SK-N-SH treated with all-trans-retinoic acid at 6 μM for 48 hours (cell line): ENCODE results near the gene PLBD2.

ENCODE experiments used
- ATAC-seq: fragments of 200-7000 bp; cut with Tn5 transposase; 3 replicates; pipeline ENCODE4 v1.9.1; 2020; ENCODE audit warnings: mild to moderate bottlenecking, moderate library complexity
- ARNTL ChIP-seq: fragments of 450-650 bp; formaldehyde crosslinking; IDR thresholded peaks from 2 replicates; pipeline ENCODE4 v1.5.0; 2020; ENCODE audit warnings: low read depth, mild to moderate bottlenecking, moderate library complexity, borderline replicate concordance
- BACH2 ChIP-seq: fragments of 250-450 bp; sonication (Bioruptor Pico); IDR thresholded peaks from 2 replicates; pipeline ENCODE4 v1.9.0; 2021; ENCODE audit warnings: mild to moderate bottlenecking, borderline replicate concordance
- ISL1 ChIP-seq: fragments of 250-450 bp; sonication (Bioruptor Pico); IDR thresholded peaks from 2 replicates; pipeline ENCODE4 v2.1.2; 2022; ENCODE audit warnings: mild to moderate bottlenecking, moderate library complexity
- OSR1 ChIP-seq: fragments of 250-450 bp; sonication (Bioruptor Pico); IDR thresholded peaks from 2 replicates; pipeline ENCODE4 v1.8.0; 2022; ENCODE audit warnings: moderate library complexity, mild to moderate bottlenecking, inconsistent platforms
- PPARA ChIP-seq: fragments of 250-450 bp; sonication (Bioruptor Pico); IDR thresholded peaks from 2 replicates; pipeline ENCODE4 v1.5.0; 2020; ENCODE audit warnings: mild to moderate bottlenecking, borderline replicate concordance
- RARB ChIP-seq: fragments of 250-450 bp; sonication (Bioruptor Pico); IDR thresholded peaks from 2 replicates; pipeline ENCODE4 v1.8.0; 2021; ENCODE audit warnings: mild to moderate bottlenecking, moderate library complexity
- SNAI2 ChIP-seq: fragments of 250-450 bp; sonication (Bioruptor Pico); IDR thresholded peaks from 2 replicates; pipeline ENCODE4 v1.5.0; 2020; ENCODE audit warnings: mild to moderate bottlenecking, moderate library complexity
- TCF4 ChIP-seq: fragments of 250-450 bp; sonication (Bioruptor Pico); IDR thresholded peaks from 2 replicates; pipeline ENCODE4 v1.8.0; 2021; ENCODE audit warnings: mild to moderate bottlenecking, moderate library complexity, borderline replicate concordance
- TOX ChIP-seq: fragments of 250-450 bp; sonication (Bioruptor Pico); IDR thresholded peaks from 2 replicates; pipeline ENCODE4 v1.8.0; 2021; ENCODE audit warnings: mild to moderate bottlenecking, moderate library complexity, borderline replicate concordance
- ZFP3 ChIP-seq: fragments of 250-450 bp; sonication (Bioruptor Pico); IDR thresholded peaks from 2 replicates; pipeline ENCODE4 v1.5.0; 2020; ENCODE audit warnings: mild to moderate bottlenecking, moderate library complexity
- ZFP30 ChIP-seq: fragments of 450-650 bp; formaldehyde crosslinking; IDR thresholded peaks from 2 replicates; pipeline ENCODE4 v1.5.0; 2022; ENCODE audit warnings: mild to moderate bottlenecking, moderate library complexity
- ZNF565 ChIP-seq: fragments of 450-650 bp; formaldehyde crosslinking; conservative IDR thresholded peaks from 2 replicates; pipeline ENCODE4 v1.5.0; 2020; ENCODE audit warnings: low read depth, mild to moderate bottlenecking, moderate library complexity
- ZNF70 ChIP-seq: fragments of 450-650 bp; formaldehyde crosslinking; IDR thresholded peaks from 2 replicates; pipeline ENCODE4 v1.5.0; 2020; ENCODE audit warnings: mild to moderate bottlenecking, moderate library complexity
- ZNF8 ChIP-seq: fragments of 450-650 bp; formaldehyde crosslinking; IDR thresholded peaks from 2 replicates; pipeline ENCODE4 v1.5.0; 2020; ENCODE audit warnings: mild to moderate bottlenecking, moderate library complexity
- TF ChIP-seq, protein P1 (sequence below): fragments of 250-450 bp; sonication (Bioruptor Pico); IDR thresholded peaks from 2 replicates; pipeline ENCODE4 v1.8.0; 2020; ENCODE audit warnings: mild to moderate bottlenecking, moderate library complexity, borderline replicate concordance
- TF ChIP-seq, protein P2 (sequence below): fragments of 250-450 bp; sonication (Bioruptor Pico); IDR thresholded peaks from 2 replicates; pipeline ENCODE4 v1.5.0; 2020; ENCODE audit warnings: mild to moderate bottlenecking, moderate library complexity
- TF ChIP-seq, protein P3 (sequence below): fragments of 250-450 bp; sonication (Bioruptor Pico); IDR thresholded peaks from 2 replicates; pipeline ENCODE4 v1.8.0; 2021; ENCODE audit warnings: low read depth, mild to moderate bottlenecking, moderate library complexity, borderline replicate concordance
- TF ChIP-seq, protein P4 (sequence below): fragments of 250-450 bp; sonication (Bioruptor Pico); IDR thresholded peaks from 2 replicates; pipeline ENCODE4 v1.5.1; 2020; ENCODE audit warnings: low read depth, mild to moderate bottlenecking, moderate library complexity
- TF ChIP-seq, protein P5 (sequence below): fragments of 250-450 bp; sonication (Bioruptor Pico); IDR thresholded peaks from 2 replicates; pipeline ENCODE4 v1.5.1; 2021; ENCODE audit warnings: mild to moderate bottlenecking, moderate library complexity

PLBD2 gene

DNA sequence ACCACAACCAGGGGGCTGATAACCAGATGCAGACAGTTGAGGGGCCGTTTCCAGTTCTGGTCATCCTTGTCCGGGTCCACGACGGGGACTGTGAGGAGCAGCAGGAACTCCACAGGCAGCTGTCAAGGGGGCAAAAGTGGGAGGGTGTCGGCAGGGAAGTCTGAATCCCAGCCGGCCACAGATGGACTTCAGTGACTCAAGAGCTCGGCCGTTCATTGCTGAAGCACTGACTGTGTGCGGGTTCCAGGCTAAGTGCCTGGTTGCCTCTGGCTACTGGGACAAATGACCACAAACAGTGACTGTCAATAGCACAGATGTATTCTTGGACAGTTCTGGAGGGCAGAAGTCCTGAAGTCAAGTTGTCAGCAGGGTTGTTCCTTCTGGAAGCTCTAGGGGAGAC lies 43.0 kb upstream of the PLBD2 start (continued):
- TF ChIP-seq, protein P1, sequence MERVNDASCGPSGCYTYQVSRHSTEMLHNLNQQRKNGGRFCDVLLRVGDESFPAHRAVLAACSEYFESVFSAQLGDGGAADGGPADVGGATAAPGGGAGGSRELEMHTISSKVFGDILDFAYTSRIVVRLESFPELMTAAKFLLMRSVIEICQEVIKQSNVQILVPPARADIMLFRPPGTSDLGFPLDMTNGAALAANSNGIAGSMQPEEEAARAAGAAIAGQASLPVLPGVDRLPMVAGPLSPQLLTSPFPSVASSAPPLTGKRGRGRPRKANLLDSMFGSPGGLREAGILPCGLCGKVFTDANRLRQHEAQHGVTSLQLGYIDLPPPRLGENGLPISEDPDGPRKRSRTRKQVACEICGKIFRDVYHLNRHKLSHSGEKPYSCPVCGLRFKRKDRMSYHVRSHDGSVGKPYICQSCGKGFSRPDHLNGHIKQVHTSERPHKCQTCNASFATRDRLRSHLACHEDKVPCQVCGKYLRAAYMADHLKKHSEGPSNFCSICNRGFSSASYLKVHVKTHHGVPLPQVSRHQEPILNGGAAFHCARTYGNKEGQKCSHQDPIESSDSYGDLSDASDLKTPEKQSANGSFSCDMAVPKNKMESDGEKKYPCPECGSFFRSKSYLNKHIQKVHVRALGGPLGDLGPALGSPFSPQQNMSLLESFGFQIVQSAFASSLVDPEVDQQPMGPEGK (CRISPR knock-in tag), result no peak

DNA sequence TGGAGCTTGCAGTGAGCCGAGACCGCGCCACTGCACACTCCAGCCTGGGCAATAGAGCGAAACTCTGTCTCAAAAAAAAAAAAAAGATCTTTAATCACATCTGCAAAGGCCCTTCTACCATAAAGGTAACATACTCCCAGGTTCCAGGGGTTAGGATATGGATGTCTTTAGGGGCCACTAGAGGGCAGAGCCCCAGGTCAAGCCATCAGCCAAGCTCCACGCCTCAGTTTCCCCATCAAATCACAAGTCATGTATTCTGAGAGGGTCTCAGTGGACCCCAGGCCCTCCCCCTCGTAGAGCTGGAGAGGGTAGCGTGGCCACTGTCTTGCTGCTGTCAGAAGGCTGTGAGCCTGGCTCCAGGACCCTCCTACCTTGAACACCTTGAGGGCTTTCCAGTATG lies 42.2 kb upstream of the PLBD2 start:
- no peak for ATAC-seq
- TF ChIP-seq ZNF70 (CRISPR knock-in tag) (no peak), ISL1 (no peak), SNAI2 (CRISPR knock-in tag) (no peak), RARB (CRISPR knock-in tag) (no peak), BACH2 (CRISPR knock-in tag) (no peak), TOX (CRISPR knock-in tag) (no peak)
- TF ChIP-seq, protein P1 (CRISPR knock-in tag), result no peak
- TF ChIP-seq, protein P2, sequence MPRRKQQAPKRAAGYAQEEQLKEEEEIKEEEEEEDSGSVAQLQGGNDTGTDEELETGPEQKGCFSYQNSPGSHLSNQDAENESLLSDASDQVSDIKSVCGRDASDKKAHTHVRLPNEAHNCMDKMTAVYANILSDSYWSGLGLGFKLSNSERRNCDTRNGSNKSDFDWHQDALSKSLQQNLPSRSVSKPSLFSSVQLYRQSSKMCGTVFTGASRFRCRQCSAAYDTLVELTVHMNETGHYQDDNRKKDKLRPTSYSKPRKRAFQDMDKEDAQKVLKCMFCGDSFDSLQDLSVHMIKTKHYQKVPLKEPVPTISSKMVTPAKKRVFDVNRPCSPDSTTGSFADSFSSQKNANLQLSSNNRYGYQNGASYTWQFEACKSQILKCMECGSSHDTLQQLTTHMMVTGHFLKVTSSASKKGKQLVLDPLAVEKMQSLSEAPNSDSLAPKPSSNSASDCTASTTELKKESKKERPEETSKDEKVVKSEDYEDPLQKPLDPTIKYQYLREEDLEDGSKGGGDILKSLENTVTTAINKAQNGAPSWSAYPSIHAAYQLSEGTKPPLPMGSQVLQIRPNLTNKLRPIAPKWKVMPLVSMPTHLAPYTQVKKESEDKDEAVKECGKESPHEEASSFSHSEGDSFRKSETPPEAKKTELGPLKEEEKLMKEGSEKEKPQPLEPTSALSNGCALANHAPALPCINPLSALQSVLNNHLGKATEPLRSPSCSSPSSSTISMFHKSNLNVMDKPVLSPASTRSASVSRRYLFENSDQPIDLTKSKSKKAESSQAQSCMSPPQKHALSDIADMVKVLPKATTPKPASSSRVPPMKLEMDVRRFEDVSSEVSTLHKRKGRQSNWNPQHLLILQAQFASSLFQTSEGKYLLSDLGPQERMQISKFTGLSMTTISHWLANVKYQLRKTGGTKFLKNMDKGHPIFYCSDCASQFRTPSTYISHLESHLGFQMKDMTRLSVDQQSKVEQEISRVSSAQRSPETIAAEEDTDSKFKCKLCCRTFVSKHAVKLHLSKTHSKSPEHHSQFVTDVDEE, result no peak
- TF ChIP-seq, protein P3, sequence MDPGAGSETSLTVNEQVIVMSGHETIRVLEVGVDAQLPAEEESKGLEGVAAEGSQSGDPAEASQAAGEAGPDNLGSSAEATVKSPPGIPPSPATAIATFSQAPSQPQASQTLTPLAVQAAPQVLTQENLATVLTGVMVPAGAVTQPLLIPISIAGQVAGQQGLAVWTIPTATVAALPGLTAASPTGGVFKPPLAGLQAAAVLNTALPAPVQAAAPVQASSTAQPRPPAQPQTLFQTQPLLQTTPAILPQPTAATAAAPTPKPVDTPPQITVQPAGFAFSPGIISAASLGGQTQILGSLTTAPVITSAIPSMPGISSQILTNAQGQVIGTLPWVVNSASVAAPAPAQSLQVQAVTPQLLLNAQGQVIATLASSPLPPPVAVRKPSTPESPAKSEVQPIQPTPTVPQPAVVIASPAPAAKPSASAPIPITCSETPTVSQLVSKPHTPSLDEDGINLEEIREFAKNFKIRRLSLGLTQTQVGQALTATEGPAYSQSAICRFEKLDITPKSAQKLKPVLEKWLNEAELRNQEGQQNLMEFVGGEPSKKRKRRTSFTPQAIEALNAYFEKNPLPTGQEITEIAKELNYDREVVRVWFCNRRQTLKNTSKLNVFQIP, result no peak
- TF ChIP-seq, protein P4, sequence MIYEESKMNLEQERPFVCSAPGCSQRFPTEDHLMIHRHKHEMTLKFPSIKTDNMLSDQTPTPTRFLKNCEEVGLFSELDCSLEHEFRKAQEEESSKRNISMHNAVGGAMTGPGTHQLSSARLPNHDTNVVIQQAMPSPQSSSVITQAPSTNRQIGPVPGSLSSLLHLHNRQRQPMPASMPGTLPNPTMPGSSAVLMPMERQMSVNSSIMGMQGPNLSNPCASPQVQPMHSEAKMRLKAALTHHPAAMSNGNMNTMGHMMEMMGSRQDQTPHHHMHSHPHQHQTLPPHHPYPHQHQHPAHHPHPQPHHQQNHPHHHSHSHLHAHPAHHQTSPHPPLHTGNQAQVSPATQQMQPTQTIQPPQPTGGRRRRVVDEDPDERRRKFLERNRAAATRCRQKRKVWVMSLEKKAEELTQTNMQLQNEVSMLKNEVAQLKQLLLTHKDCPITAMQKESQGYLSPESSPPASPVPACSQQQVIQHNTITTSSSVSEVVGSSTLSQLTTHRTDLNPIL (CRISPR knock-in tag), result no peak

DNA sequence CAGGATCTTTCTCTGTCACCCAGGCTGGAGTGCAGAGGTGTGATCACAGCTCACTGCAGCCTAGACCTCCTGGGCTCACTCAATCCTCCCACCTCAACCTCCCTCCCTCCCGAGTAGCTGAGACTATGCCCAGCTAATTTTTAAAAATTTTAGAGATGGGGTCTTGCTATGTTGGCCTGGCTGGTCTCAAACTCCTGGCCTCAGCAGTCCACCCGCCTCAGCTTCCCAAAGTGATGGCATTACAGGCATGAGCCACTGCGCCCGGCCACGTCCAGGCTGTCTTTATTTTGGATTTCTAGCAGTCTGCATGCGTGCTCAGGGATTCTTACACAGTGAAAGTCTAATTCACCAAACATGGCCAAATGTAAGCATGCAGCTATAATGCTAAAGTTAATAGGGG lies 41.3 kb upstream of the PLBD2 start:
- no peak for ATAC-seq
- TF ChIP-seq, protein P5, sequence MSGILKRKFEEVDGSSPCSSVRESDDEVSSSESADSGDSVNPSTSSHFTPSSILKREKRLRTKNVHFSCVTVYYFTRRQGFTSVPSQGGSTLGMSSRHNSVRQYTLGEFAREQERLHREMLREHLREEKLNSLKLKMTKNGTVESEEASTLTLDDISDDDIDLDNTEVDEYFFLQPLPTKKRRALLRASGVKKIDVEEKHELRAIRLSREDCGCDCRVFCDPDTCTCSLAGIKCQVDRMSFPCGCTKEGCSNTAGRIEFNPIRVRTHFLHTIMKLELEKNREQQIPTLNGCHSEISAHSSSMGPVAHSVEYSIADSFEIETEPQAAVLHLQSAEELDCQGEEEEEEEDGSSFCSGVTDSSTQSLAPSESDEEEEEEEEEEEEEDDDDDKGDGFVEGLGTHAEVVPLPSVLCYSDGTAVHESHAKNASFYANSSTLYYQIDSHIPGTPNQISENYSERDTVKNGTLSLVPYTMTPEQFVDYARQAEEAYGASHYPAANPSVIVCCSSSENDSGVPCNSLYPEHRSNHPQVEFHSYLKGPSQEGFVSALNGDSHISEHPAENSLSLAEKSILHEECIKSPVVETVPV (CRISPR knock-in tag), result no peak
- no peak for TF ChIP-seq OSR1
- TF ChIP-seq ZFP3 (CRISPR knock-in tag), result no peak
- no peak for TF ChIP-seq TOX (CRISPR knock-in tag)
- no peak for TF ChIP-seq ZFP30 (CRISPR knock-in tag)
- TF ChIP-seq RARB (CRISPR knock-in tag), result no peak
- TF ChIP-seq ZNF565 (CRISPR knock-in tag), result no peak
- TF ChIP-seq TCF4, result no peak
- no peak for TF ChIP-seq BACH2 (CRISPR knock-in tag)
- TF ChIP-seq, protein P1 (CRISPR knock-in tag), result no peak
- TF ChIP-seq ZNF70 (CRISPR knock-in tag), result no peak
- TF ChIP-seq, protein P3, result no peak
- TF ChIP-seq SNAI2 (CRISPR knock-in tag), result no peak
- TF ChIP-seq PPARA (CRISPR knock-in tag), result no peak
- TF ChIP-seq ZNF8 (CRISPR knock-in tag), result no peak
- TF ChIP-seq, protein P4 (CRISPR knock-in tag), result no peak
- TF ChIP-seq ARNTL, result no peak
